ENCODE data around the gene PRAMEF1. TPM values are rescaled to one million over a fixed set of nuclear protein-coding genes. Genes with fewer than 3 reads are reported as not detected.

The PRAMEF1 gene
- total RNA-seq, 1 donor from 2014 or later = not detected

Other genes starting within 250 kb of the PRAMEF1 start
- 79.6 TPM for gene DHRS3, start 173.2 kb upstream of the PRAMEF1 start, total RNA-seq
- not detected for gene AADACL4, start 147.3 kb upstream of the PRAMEF1 start, total RNA-seq
- not detected for gene AADACL3, start 75.3 kb upstream of the PRAMEF1 start, total RNA-seq
- gene CFAP107, start 45.2 kb upstream of the PRAMEF1 start, total RNA-seq = not detected
- gene PRAMEF12, start 17.7 kb upstream of the PRAMEF1 start, total RNA-seq = not detected
- gene PRAMEF11, start 40.0 kb downstream of the PRAMEF1 start, total RNA-seq = not detected
- gene HNRNPCL1, start 57.3 kb downstream of the PRAMEF1 start, total RNA-seq = not detected
- not detected for gene PRAMEF2, start 65.7 kb downstream of the PRAMEF1 start, total RNA-seq
- gene PRAMEF4, start 94.8 kb downstream of the PRAMEF1 start, total RNA-seq = not detected
- not detected for gene PRAMEF10, start 106.9 kb downstream of the PRAMEF1 start, total RNA-seq
- not detected for gene PRAMEF7, start 125.2 kb downstream of the PRAMEF1 start, total RNA-seq
- gene PRAMEF6, start 156.2 kb downstream of the PRAMEF1 start, total RNA-seq = not detected

Measured in left ventricle myocardium superior (tissue), 1 donor.